Mesenchymal stem cell (in vitro differentiated cells and primary cell): ENCODE measurements around the gene GATAD2B.
A peak's percentile ranks its signal among the peaks of the same experiment; 100 is the strongest.
"Not testable (repeated sequence)": the region's sequence is repeated elsewhere in the genome, so short reads cannot be mapped to it uniquely, and the experiment has no call there.

Experiments
- DNase-seq: peaks from one replicate; pipeline ENCODE4 v3.0.0-alpha.2; 2013
- H2AFZ ChIP-seq: one replicate; pipeline ENCODE4 v1.6.1; 2013; ENCODE audit warnings: low read depth, mild to moderate bottlenecking, control low read depth, inconsistent platforms, low read length, moderate library complexity
- H2AK5ac ChIP-seq: 2 replicates; pipeline ENCODE4 v1.6.1; 2013; ENCODE audit warnings: low read length, moderate library complexity, mild to moderate bottlenecking, inconsistent platforms; ENCODE audit not compliant: severe bottlenecking
- H2BK120ac ChIP-seq: one replicate; pipeline ENCODE4 v1.6.1; 2013; ENCODE audit warnings: low read depth, mild to moderate bottlenecking, inconsistent platforms, low read length, moderate library complexity
- H2BK12ac ChIP-seq, 2 experiments: one replicate each; pipeline ENCODE4 v1.6.1; 2013; ENCODE audit warnings: inconsistent platforms in 2 of 2, low read length in 2 of 2, mild to moderate bottlenecking in 2 of 2, moderate library complexity in 2 of 2, control low read depth in 1 of 2
- H2BK15ac ChIP-seq: one replicate; pipeline ENCODE4 v1.6.1; 2013; ENCODE audit warnings: mild to moderate bottlenecking, low read depth, inconsistent platforms; ENCODE audit not compliant: poor library complexity, severe bottlenecking
- H2BK5ac ChIP-seq: 2 replicates; pipeline ENCODE4 v1.6.1; 2013; ENCODE audit warnings: low read depth, mild to moderate bottlenecking, low read length, control low read depth, inconsistent platforms; ENCODE audit not compliant: poor library complexity, severe bottlenecking
- H3K14ac ChIP-seq, 2 experiments: one replicate each; pipeline ENCODE4 v1.6.1; 2013; ENCODE audit warnings: inconsistent platforms in 2 of 2, low read length in 2 of 2, control low read depth in 1 of 2, mild to moderate bottlenecking in 1 of 2, moderate library complexity in 1 of 2
- H3K18ac ChIP-seq, 2 experiments: one replicate each; pipeline ENCODE4 v1.6.1; 2013; ENCODE audit warnings: inconsistent platforms in 2 of 2, low read length in 2 of 2, control low read depth in 1 of 2, low read depth in 1 of 2, mild to moderate bottlenecking in 1 of 2
- H3K23ac ChIP-seq, 2 experiments: one replicate each; pipeline ENCODE4 v1.6.1; 2013; ENCODE audit warnings: inconsistent platforms in 2 of 2, low read length in 2 of 2, mild to moderate bottlenecking in 2 of 2, moderate library complexity in 2 of 2, control low read depth in 1 of 2
- H3K27ac ChIP-seq: 2 replicates; pipeline ENCODE4 v1.5.1; 2013; ENCODE audit warnings: mild to moderate bottlenecking, moderate library complexity, low read length, control low read depth, inconsistent platforms; ENCODE audit not compliant: poor library complexity, severe bottlenecking
- H3K27me3 ChIP-seq, 2 experiments: 2 replicates each; pipeline versions ENCODE4 v1.6.1 to v1.7.0; 2013; ENCODE audit warnings: low read length in 2 of 2, mild to moderate bottlenecking in 2 of 2, moderate library complexity in 2 of 2, control low read depth in 1 of 2, inconsistent platforms in 1 of 2; ENCODE audit not compliant: control insufficient read depth in 1 of 2, insufficient read depth in 1 of 2
- H3K36me3 ChIP-seq, 2 experiments: 2 replicates each; pipeline versions ENCODE4 v1.6.1 to v1.7.0; 2013; ENCODE audit warnings: low read length in 2 of 2, control low read depth in 1 of 2, inconsistent platforms in 1 of 2, low read depth in 1 of 2, mild to moderate bottlenecking in 1 of 2; ENCODE audit not compliant: insufficient read depth in 2 of 2, control insufficient read depth in 1 of 2
- H3K4ac ChIP-seq, 2 experiments: one replicate each; pipeline ENCODE4 v1.6.1; 2013; ENCODE audit warnings: inconsistent platforms in 2 of 2, low read length in 2 of 2, mild to moderate bottlenecking in 2 of 2, moderate library complexity in 2 of 2, control low read depth in 1 of 2, low read depth in 1 of 2
- H3K4me1 ChIP-seq: 2 replicates; pipeline ENCODE4 v1.6.1; 2013; ENCODE audit warnings: low read depth, low read length, control low read depth; ENCODE audit not compliant: control insufficient read depth, insufficient read depth
- H3K4me2 ChIP-seq: 2 replicates; pipeline ENCODE4 v1.6.1; 2013; ENCODE audit warnings: low read length, mild to moderate bottlenecking, inconsistent platforms; ENCODE audit not compliant: poor library complexity, severe bottlenecking
- H3K4me3 ChIP-seq, 2 experiments: 2 replicates each; pipeline versions ENCODE4 v1.5.1 to v1.7.0; 2013; ENCODE audit warnings: low read length in 2 of 2, mild to moderate bottlenecking in 2 of 2, control low read depth in 1 of 2, low read depth in 1 of 2; ENCODE audit not compliant: insufficient read depth in 1 of 2
- H3K79me1 ChIP-seq: replicated peaks from 2 replicates; pipeline ENCODE4 v1.6.1; 2013; ENCODE audit warnings: mild to moderate bottlenecking, control low read depth, low read length, inconsistent platforms; ENCODE audit not compliant: poor library complexity, severe bottlenecking
- H3K9ac ChIP-seq: 2 replicates; pipeline ENCODE4 v1.7.0; 2013; ENCODE audit warnings: mild to moderate bottlenecking, low read length, moderate library complexity
- H3K9me3 ChIP-seq: 2 replicates; pipeline ENCODE4 v1.7.0; 2013; ENCODE audit warnings: mild to moderate bottlenecking, low read length; ENCODE audit not compliant: control insufficient read depth
- H4K8ac ChIP-seq: one replicate; pipeline ENCODE4 v1.6.1; 2013; ENCODE audit warnings: inconsistent platforms, mild to moderate bottlenecking, low read length, moderate library complexity
- H4K91ac ChIP-seq: one replicate; pipeline ENCODE4 v1.6.1; 2013; ENCODE audit warnings: mild to moderate bottlenecking, low read length, inconsistent platforms
- WGBS: methylation state at CpG from one replicate; pipeline ENCODE4 v1.1.7; 2013; ENCODE audit warnings: mixed read lengths; 5-methylcytosine and 5-hydroxymethylcytosine counted together

GATAD2B gene

DNA sequence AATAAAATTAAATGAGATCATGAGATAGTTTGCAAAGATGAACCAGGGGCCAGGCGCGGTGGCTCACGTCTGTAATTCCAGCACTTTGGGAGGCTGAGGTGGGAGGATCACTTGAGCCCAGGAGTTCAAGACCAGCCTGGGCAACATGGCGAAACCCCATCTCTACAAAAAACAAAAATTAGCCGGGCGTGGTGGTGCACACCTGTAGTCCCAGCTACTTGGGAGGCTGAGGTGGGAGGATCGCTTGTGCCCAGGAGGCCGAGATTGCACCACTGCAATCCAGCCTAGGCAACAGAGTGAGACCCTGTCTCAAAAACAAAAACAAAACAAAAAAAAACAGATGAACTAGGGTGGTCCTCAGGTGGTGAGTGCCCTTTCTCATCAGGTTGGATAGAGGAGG is 140.1 kb downstream of the GATAD2B start:
- not testable (repeated sequence) for H2BK5ac ChIP-seq, H3K4me1 ChIP-seq, H3K79me1 ChIP-seq, H3K9me3 ChIP-seq, H2BK15ac ChIP-seq, H2AFZ ChIP-seq, H3K23ac ChIP-seq, H2BK12ac ChIP-seq, H3K14ac ChIP-seq, H3K27ac ChIP-seq, H3K27me3 ChIP-seq, DNase-seq
- H3K4me2 ChIP-seq = peak overlapping the region; percentile 81
- 97% methylated on average over 7 of the region's 8 CpGs for WGBS
- H3K36me3 ChIP-seq = peaks cover 6 to 16% of the 10 kb centered on the region in 2 experiments
- peak overlapping the region; percentile 71 to 77 for H3K4ac ChIP-seq
- peak overlapping the region; percentile 97 for H2AK5ac ChIP-seq
- H2BK120ac ChIP-seq = peak overlapping the region; percentile 68
- peak overlapping the region; percentile 96 for H4K8ac ChIP-seq
- peak overlapping the region; percentile 37 to 92 for H3K18ac ChIP-seq
- peak overlapping the region; percentile 93 for H4K91ac ChIP-seq
- H3K9ac ChIP-seq = peak overlapping the region; percentile 97
- peak overlapping the region in 1 of 2 experiments; percentile 84 for H3K4me3 ChIP-seq

DNA sequence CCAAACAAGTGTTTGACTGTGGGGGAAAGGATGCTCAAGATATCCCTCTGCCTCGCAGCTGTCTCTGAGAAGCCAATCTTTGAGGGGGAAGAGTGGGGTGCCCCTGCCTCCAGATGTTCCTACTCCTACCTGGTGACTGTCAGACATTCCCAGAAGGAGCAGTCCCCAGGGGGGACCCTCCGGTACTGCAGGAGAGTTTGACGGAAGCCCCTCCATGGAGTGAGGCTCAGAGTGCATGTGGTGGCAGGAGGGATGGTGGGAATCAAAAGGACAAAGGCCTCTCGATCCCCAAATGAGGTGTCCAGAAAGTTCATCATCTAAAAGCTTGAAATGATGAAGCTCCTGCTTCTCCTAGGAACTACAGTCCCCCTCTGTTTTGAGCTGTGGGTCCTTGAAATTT is 142.2 kb downstream of the GATAD2B start:
- Histone ChIP-seq H2BK12ac (no peak overlapping the region), H3K9me3 (no peaks in the 10 kb centered on the region), H2BK120ac (no peak overlapping the region), H2BK5ac (no peak overlapping the region), H3K79me1 (peaks cover 8% of the 10 kb centered on the region), H3K4me1 (peaks cover 15% of the 10 kb centered on the region), H3K4ac (no peak overlapping the region), H3K4me3 (no peak overlapping the region), H3K14ac (no peak overlapping the region), H3K9ac (no peak overlapping the region), H3K23ac (no peak overlapping the region), H4K8ac (no peak overlapping the region), H2BK15ac (no peak overlapping the region), H2AFZ (no peak overlapping the region), H2AK5ac (no peak overlapping the region), H3K27me3 (no peaks in the 10 kb centered on the region), H3K36me3 (peaks cover 6 to 16% of the 10 kb centered on the region in 2 experiments), H3K27ac (no peak overlapping the region), H4K91ac (no peak overlapping the region), H3K4me2 (no peak overlapping the region), H3K18ac (no peak overlapping the region)
- WGBS = 89% methylated on average over 4 of the region's 4 CpGs
- DNase-seq = no peak

DNA sequence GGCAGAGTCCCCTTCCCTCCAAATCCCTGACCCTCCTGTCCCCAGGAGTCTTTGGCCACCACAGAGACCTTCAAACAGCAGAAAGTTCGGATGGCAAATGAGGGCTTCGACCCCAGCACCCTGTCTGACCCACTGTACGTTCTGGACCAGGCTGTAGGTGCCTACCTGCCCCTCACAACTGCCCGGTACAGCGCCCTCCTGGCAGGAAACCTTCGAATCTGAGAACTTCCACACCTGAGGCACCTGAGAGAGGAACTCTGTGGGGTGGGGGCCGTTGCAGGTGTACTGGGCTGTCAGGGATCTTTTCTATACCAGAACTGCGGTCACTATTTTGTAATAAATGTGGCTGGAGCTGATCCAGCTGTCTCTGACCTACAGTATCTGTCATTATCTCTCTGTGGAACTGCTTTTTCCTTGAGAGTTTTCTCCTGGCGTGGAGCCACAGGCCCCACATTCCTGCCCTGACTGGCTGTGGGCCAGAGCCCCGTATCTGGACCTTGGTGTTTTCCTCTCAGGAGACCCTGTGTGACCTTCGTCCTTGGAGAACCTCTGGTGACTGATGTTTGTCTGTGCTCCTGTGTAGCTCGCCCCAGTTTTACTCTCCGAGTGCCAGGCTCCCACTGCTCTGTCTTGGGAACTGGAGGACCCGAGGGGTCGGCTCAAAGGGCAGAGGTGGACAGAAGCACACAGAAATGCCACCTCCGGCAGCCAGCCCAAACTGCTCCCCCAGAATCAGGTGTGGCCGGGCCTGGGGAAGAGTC is 142.8 kb downstream of the GATAD2B start:
- no peak overlapping the region for H2BK5ac ChIP-seq
- H3K27ac ChIP-seq = no peak overlapping the region
- H4K91ac ChIP-seq = no peak overlapping the region
- no peak overlapping the region for H3K14ac ChIP-seq
- no peaks in the 10 kb centered on the region for H3K27me3 ChIP-seq
- H3K4ac ChIP-seq = no peak overlapping the region
- no peak overlapping the region for H3K23ac ChIP-seq
- H3K79me1 ChIP-seq = peaks cover 8% of the 10 kb centered on the region
- H2BK120ac ChIP-seq = no peak overlapping the region
- H3K36me3 ChIP-seq = peaks cover 6 to 16% of the 10 kb centered on the region in 2 experiments
- 85% methylated on average over 17 of the region's 17 CpGs for WGBS
- H2AFZ ChIP-seq = no peak overlapping the region
- H3K9ac ChIP-seq = no peak overlapping the region
- peaks cover 20% of the 10 kb centered on the region for H3K4me1 ChIP-seq
- no peak for DNase-seq
- H3K9me3 ChIP-seq = no peaks in the 10 kb centered on the region
- H3K4me2 ChIP-seq = no peak overlapping the region
- H3K4me3 ChIP-seq = no peak overlapping the region
- H4K8ac ChIP-seq = no peak overlapping the region
- H2BK15ac ChIP-seq = no peak overlapping the region
- no peak overlapping the region for H2BK12ac ChIP-seq
- no peak overlapping the region for H2AK5ac ChIP-seq
- no peak overlapping the region for H3K18ac ChIP-seq

DNA sequence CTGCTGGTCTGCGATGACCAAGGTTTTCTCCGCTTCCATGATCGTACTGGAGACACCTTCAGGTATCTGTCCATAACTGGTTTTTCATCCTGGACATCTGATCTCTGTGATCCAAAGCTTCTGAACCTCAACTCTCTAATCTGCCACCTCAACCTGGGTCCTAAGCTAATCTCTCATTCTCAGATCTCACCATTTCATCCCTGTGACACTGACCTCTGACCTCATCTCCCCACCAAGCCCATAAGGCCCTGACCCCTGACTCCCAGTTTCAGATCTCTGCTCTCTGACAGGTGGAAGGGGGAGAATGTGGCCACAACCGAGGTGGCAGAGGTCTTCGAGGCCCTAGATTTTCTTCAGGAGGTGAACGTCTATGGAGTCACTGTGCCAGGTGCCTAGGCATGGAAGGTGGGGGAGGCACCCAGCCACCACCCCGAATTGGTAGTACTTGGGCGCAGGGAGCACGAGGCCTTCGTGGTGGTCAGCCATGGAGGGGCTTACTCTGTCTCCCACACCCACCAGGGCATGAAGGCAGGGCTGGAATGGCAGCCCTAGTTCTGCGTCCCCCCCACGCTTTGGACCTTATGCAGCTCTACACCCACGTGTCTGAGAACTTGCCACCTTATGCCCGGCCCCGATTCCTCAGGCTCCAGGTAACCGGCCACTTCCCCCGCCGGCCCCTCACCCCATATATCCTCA is 143.8 kb downstream of the GATAD2B start:
- no peak overlapping the region for H4K8ac ChIP-seq
- H2BK120ac ChIP-seq = no peak overlapping the region
- H2BK15ac ChIP-seq = no peak overlapping the region
- peaks cover 23% of the 10 kb centered on the region for H3K4me1 ChIP-seq
- H2BK12ac ChIP-seq = no peak overlapping the region
- no peak overlapping the region for H3K4ac ChIP-seq
- H3K79me1 ChIP-seq = peaks cover 8% of the 10 kb centered on the region
- 92% methylated on average over 17 of the region's 18 CpGs for WGBS
- H3K9ac ChIP-seq = no peak overlapping the region
- no peak overlapping the region for H3K23ac ChIP-seq
- DNase-seq = no peak
- H3K4me2 ChIP-seq = no peak overlapping the region
- H3K36me3 ChIP-seq = peaks cover 6 to 16% of the 10 kb centered on the region in 2 experiments
- no peak overlapping the region for H3K4me3 ChIP-seq
- no peaks in the 10 kb centered on the region for H3K27me3 ChIP-seq
- no peak overlapping the region for H2AFZ ChIP-seq
- H2BK5ac ChIP-seq = no peak overlapping the region
- H3K27ac ChIP-seq = no peak overlapping the region
- H3K9me3 ChIP-seq = no peaks in the 10 kb centered on the region
- H4K91ac ChIP-seq = no peak overlapping the region
- H3K14ac ChIP-seq = no peak overlapping the region
- H3K18ac ChIP-seq = no peak overlapping the region
- no peak overlapping the region for H2AK5ac ChIP-seq
